ENCODE results near the gene TRUB2. TPM values are rescaled to one million over a fixed set of nuclear protein-coding genes. Genes with fewer than 3 reads are reported as not detected.

TRUB2 gene
- total RNA-seq, 1 donor from 2014 or later: 10.2 TPM

- Histone ChIP-seq H3K27ac (no peak overlapping the region), H3K9me3 (no peaks in the 10 kb centered on the region), H3K36me3 (peaks cover 12 to 21% of the 10 kb centered on the region in 2 donors), H3K27me3 (no peaks in the 10 kb centered on the region), H3K4me1 (no peaks in the 10 kb centered on the region), H3K4me3 (no peak overlapping the region)
- intact Hi-C loops (cut with DNase I): no loop called here
- TF ChIP-seq CTCF (IDR thresholded peaks at IDR 0.05): no peak
- DNase-seq (ENCODE audit: low spot score in 2 of 2): no peak
Measured at GRCh38 chr9:128333451-128333869, 11.2 kb upstream of the TRUB2 start.

- TF ChIP-seq CTCF (IDR thresholded peaks at IDR 0.05): no peak
- no peak overlapping the region for H3K4me3 ChIP-seq
- DNase-seq (ENCODE audit: low spot score in 2 of 2): no peak
- H3K9me3 ChIP-seq: no peaks in the 10 kb centered on the region
- H3K4me1 ChIP-seq: peaks cover 11 to 17% of the 10 kb centered on the region in 2 donors
- intact Hi-C loops (cut with DNase I): no loop called here
- H3K27me3 ChIP-seq: no peaks in the 10 kb centered on the region
- H3K27ac ChIP-seq: no peak overlapping the region
- H3K36me3 ChIP-seq: peaks cover 15 to 25% of the 10 kb centered on the region in 2 donors
Measured at GRCh38 chr9:128325629-128326028, 3.4 kb upstream of the TRUB2 start.

GRCh38 chr9:128324401-128324800 is 2.2 kb upstream of the TRUB2 start:
- H3K27ac ChIP-seq: no peak overlapping the region
- no peaks in the 10 kb centered on the region for H3K27me3 ChIP-seq
- no peak for TF ChIP-seq CTCF (IDR thresholded peaks at IDR 0.05)
- peaks cover 15 to 25% of the 10 kb centered on the region in 2 donors for H3K36me3 ChIP-seq
- intact Hi-C loops (cut with DNase I): loop anchor here (5.0 kb wide), 2 partner anchors 133 to 197 kb away; partner anchors contain the start of genes ODF2 and PTGES2
- DNase-seq (ENCODE audit: low spot score in 2 of 2): no peak
- peaks cover 11 to 17% of the 10 kb centered on the region in 2 donors for H3K4me1 ChIP-seq
- H3K4me3 ChIP-seq: no peak overlapping the region
- no peaks in the 10 kb centered on the region for H3K9me3 ChIP-seq

GRCh38 chr9:128323791-128324190 is 1.5 kb upstream of the TRUB2 start:
- Histone ChIP-seq H3K36me3 (peaks cover 17 to 25% of the 10 kb centered on the region in 2 donors), H3K4me1 (peaks cover 11 to 17% of the 10 kb centered on the region in 2 donors), H3K4me3 (peak overlapping the region; percentile 72 to 76), H3K27ac (no peak overlapping the region), H3K9me3 (no peaks in the 10 kb centered on the region), H3K27me3 (no peaks in the 10 kb centered on the region)
- no peak for DNase-seq (ENCODE audit: low spot score in 2 of 2)
- TF ChIP-seq CTCF (IDR thresholded peaks at IDR 0.05): no peak
- intact Hi-C loops (cut with DNase I): loop anchor here (2.0 to 5.0 kb wide), 3 partner anchors 47 to 196 kb away; partner anchors contain the start of genes ODF2, PTGES2 and URM1

GRCh38 chr9:128323212-128323730 is 1.0 kb upstream of the TRUB2 start:
- DNase-seq (ENCODE audit: low spot score in 2 of 2): no peak
- Histone ChIP-seq H3K4me3 (peak overlapping the region; percentile 72 to 76), H3K27me3 (no peaks in the 10 kb centered on the region), H3K9me3 (no peaks in the 10 kb centered on the region), H3K4me1 (peaks cover 11 to 17% of the 10 kb centered on the region in 2 donors), H3K27ac (peak overlapping the region; percentile 82 to 85), H3K36me3 (peaks cover 22 to 29% of the 10 kb centered on the region in 2 donors)
- intact Hi-C loops (cut with DNase I): loop anchor here (2.0 to 5.0 kb wide), 3 partner anchors 48 to 196 kb away; partner anchors contain the start of genes ODF2, PTGES2 and URM1
- no peak for TF ChIP-seq CTCF (IDR thresholded peaks at IDR 0.05)

Measured in ascending aorta (tissue), 2 donors.